ENCODE data around the gene TLN1.

The TLN1 gene

GRCh38 chr9:35682051-35682450, 49.9 kb downstream of the TLN1 start:
- DNase-seq: no peak

- no peak for DNase-seq
These were observed 50.5 kb downstream of the TLN1 start for GRCh38 chr9:35681341-35682002.

- DNase-seq: no peak
These were observed 51.5 kb downstream of the TLN1 start for GRCh38 chr9:35680331-35681105.

- DNase-seq: no peak
These were observed 52.1 kb downstream of the TLN1 start for GRCh38 chr9:35679766-35680330.

- DNase-seq: no peak
These were observed 52.9 kb downstream of the TLN1 start for GRCh38 chr9:35679091-35679490.

GRCh38 chr9:35675732-35676392, 56.1 kb downstream of the TLN1 start:
- peak; percentile 26 to 37 for DNase-seq

GRCh38 chr9:35675204-35675603, 56.8 kb downstream of the TLN1 start:
- no peak for DNase-seq

GRCh38 chr9:35674025-35674361, 58.0 kb downstream of the TLN1 start:
- DNase-seq: no peak

GRCh38 chr9:35673132-35674024, 58.6 kb downstream of the TLN1 start, which contains the start of gene CA9:
CA9 (plus strand) TSS chr9:35673928; CDS start chr9:35673960, 32 bp downstream.
- DNase-seq: no peak

GRCh38 chr9:35669331-35670145, 62.5 kb downstream of the TLN1 start:
- no peak for DNase-seq

- DNase-seq: no peak
These were observed 64.1 kb downstream of the TLN1 start for GRCh38 chr9:35667939-35668338.

- no peak for DNase-seq
These were observed 65.4 kb downstream of the TLN1 start for GRCh38 chr9:35666549-35666948.

GRCh38 chr9:35666045-35666444, 66.0 kb downstream of the TLN1 start:
- DNase-seq: no peak

- DNase-seq: no peak
These were observed 66.5 kb downstream of the TLN1 start for GRCh38 chr9:35665471-35665818.

- DNase-seq: peak; percentile 58 to 73
These were observed 67.2 kb downstream of the TLN1 start, which contains the start of gene ARHGEF39 for GRCh38 chr9:35664531-35665470. ARHGEF39 (minus strand) TSS chr9:35665195; CDS start chr9:35665169, 26 bp downstream.

GRCh38 chr9:35662437-35662836, 69.6 kb downstream of the TLN1 start:
- DNase-seq: no peak

GRCh38 chr9:35661756-35662350, 70.1 kb downstream of the TLN1 start:
- peak; percentile 61 to 70 for DNase-seq

GRCh38 chr9:35660966-35661415, 71.0 kb downstream of the TLN1 start:
- DNase-seq: no peak

- no peak for DNase-seq
These were observed 72.7 kb downstream of the TLN1 start for GRCh38 chr9:35659340-35659739.

- peak in 1 of 2 donors; percentile 21 for DNase-seq
These were observed 73.1 kb downstream of the TLN1 start for GRCh38 chr9:35658968-35659220.
